Esophagus squamous epithelium (tissue), 5 donors: ENCODE measurements around the gene RBM25. TPM values are rescaled to one million over a fixed set of nuclear protein-coding genes. Genes with fewer than 3 reads are reported as not detected.

Experiments used
- DNase-seq: peaks from one replicate; lab custom pipeline; 2025; lab: John Stamatoyannopoulos, UW
- H3K27ac ChIP-seq, 4 donors: fragments of 200-600 bp; sonication (generic); one replicate each; pipeline ENCODE4 v1.5.1; 2016 to 2019; ENCODE audit warnings: mild to moderate bottlenecking in 1 of 4
- H3K27me3 ChIP-seq, 4 donors: fragments of 200-600 bp; sonication (generic); 1 replicate in 3 of 4; 2 replicates in 1 of 4; pipeline versions ENCODE4 v1.5.1 to v1.6.0; 2017 to 2021; ENCODE audit warnings: antibody characterized with exemption in 1 of 4
- H3K36me3 ChIP-seq, 3 donors: fragments of 200-600 bp; sonication (generic); one replicate each; pipeline ENCODE4 v1.5.1; 2016 to 2019
- H3K4me1 ChIP-seq, 3 donors: fragments of 200-600 bp; sonication (generic); one replicate each; pipeline ENCODE4 v1.5.1; 2017 to 2019
- H3K4me3 ChIP-seq, 4 donors: fragments of 200-600 bp; sonication (generic); 1 replicate in 3 of 4; 2 replicates in 1 of 4; pipeline ENCODE4 v1.5.1; 2016 to 2019; ENCODE audit warnings: mild to moderate bottlenecking in 2 of 4, moderate library complexity in 1 of 4
- H3K9me3 ChIP-seq, 3 donors: fragments of 200-600 bp; sonication (generic); one replicate each; pipeline ENCODE4 v1.5.1; 2016 to 2019
- CTCF ChIP-seq, 6 experiments: fragments of 450-650 bp in 4 of 6; fragments of 200-600 bp in 2 of 6; sonication (generic) in 2 of 6; IDR thresholded peaks; one replicate each; pipeline ENCODE4 v1.5.1; 2016 to 2019; ENCODE audit warnings: antibody characterized with exemption in 6 of 6, mild to moderate bottlenecking in 4 of 6, moderate library complexity in 4 of 6
- POLR2A ChIP-seq, 4 donors: fragments of 450-650 bp; IDR thresholded peaks; one replicate each; pipeline ENCODE4 v1.6.1; 2017; ENCODE audit warnings: antibody characterized with exemption in 4 of 4, mild to moderate bottlenecking in 4 of 4, moderate library complexity in 3 of 4
- WGBS, 2 donors: methylation state at CpG; one replicate each; pipeline ENCODE4 v1.1.5; 2018; 5-methylcytosine and 5-hydroxymethylcytosine counted together
- intact Hi-C: fragments of 100-400 bp; cut with DNase I; formaldehyde crosslinking; loops from one replicate; pipeline ENCODE4 v1.15.0; 2022
- total RNA-seq, 4 donors: library from RNA; depleted of rRNA; stranded (reverse); fragments of >200 nt; gene quantifications; one replicate each; pipeline ENCODE4 v1.1.0, GENCODE V29; 2016
- donor health status: DM: yes; HTN: yes; CAD: no.

Gene RBM25
- total RNA-seq, 4 donors from 2014 or later: 22.3 to 58.2 (median 34.2) TPM

GRCh38 chr14:73102806-73103497, 44.6 kb downstream of the RBM25 start:
- Histone ChIP-seq H3K4me3 (no peak overlapping the region), H3K9me3 (no peaks in the 10 kb centered on the region), H3K4me1 (no peaks in the 10 kb centered on the region), H3K27ac (no peak overlapping the region), H3K36me3 (peaks cover 14 to 100% (median 16%) of the 10 kb centered on the region in 3 donors), H3K27me3 (no peaks in the 10 kb centered on the region)
- intact Hi-C loops: no loop called here
- 94 to 95% methylated on average over 27 of the region's 27 CpGs for WGBS, 2 donors
- TF ChIP-seq POLR2A (IDR thresholded peaks at IDR 0.05) (no peak), CTCF (IDR thresholded peaks at IDR 0.05) (no peak)
- no peak for DNase-seq

GRCh38 chr14:73105050-73105449, 46.7 kb downstream of the RBM25 start:
- Histone ChIP-seq H3K27me3 (no peaks in the 10 kb centered on the region), H3K36me3 (peaks cover 28 to 100% (median 32%) of the 10 kb centered on the region in 3 donors), H3K4me3 (no peak overlapping the region), H3K9me3 (no peaks in the 10 kb centered on the region), H3K4me1 (no peaks in the 10 kb centered on the region), H3K27ac (no peak overlapping the region)
- no peak for TF ChIP-seq POLR2A (IDR thresholded peaks at IDR 0.05)
- no peak for TF ChIP-seq CTCF (IDR thresholded peaks at IDR 0.05)
- intact Hi-C loops: no loop called here
- WGBS, 2 donors: 77 to 90% methylated on average over 3 of the region's 3 CpGs
- DNase-seq: no peak

- H3K27ac ChIP-seq: no peak overlapping the region
- TF ChIP-seq POLR2A (IDR thresholded peaks at IDR 0.05) (no peak), CTCF (IDR thresholded peaks at IDR 0.05) (no peak)
- no peaks in the 10 kb centered on the region for H3K4me1 ChIP-seq
- no peak overlapping the region for H3K4me3 ChIP-seq
- no peaks in the 10 kb centered on the region for H3K27me3 ChIP-seq
- 92 to 95% methylated on average over 16 of the region's 16 CpGs for WGBS, 2 donors
- intact Hi-C loops: no loop called here
- DNase-seq: no peak
- H3K9me3 ChIP-seq: no peaks in the 10 kb centered on the region
- H3K36me3 ChIP-seq: peaks cover 33 to 100% (median 38%) of the 10 kb centered on the region in 3 donors
These were observed 47.4 kb downstream of the RBM25 start for GRCh38 chr14:73105727-73106126.

GRCh38 chr14:73116079-73116665, 57.8 kb downstream of the RBM25 start:
- 92 to 93% methylated on average over 6 of the region's 6 CpGs for WGBS, 2 donors
- no peak for DNase-seq
- TF ChIP-seq POLR2A (IDR thresholded peaks at IDR 0.05): no peak
- TF ChIP-seq CTCF (IDR thresholded peaks at IDR 0.05): no peak
- intact Hi-C loops: no loop called here
- Histone ChIP-seq H3K36me3 (peaks cover 0 to 100% (median 36%) of the 10 kb centered on the region in 3 donors), H3K4me3 (no peak overlapping the region), H3K27me3 (no peaks in the 10 kb centered on the region), H3K4me1 (no peaks in the 10 kb centered on the region), H3K27ac (no peak overlapping the region), H3K9me3 (no peaks in the 10 kb centered on the region)

- Histone ChIP-seq H3K9me3 (no peaks in the 10 kb centered on the region), H3K27me3 (no peaks in the 10 kb centered on the region), H3K4me3 (no peak overlapping the region), H3K27ac (no peak overlapping the region), H3K4me1 (no peaks in the 10 kb centered on the region), H3K36me3 (peaks cover 7 to 76% (median 10%) of the 10 kb centered on the region in 3 donors)
- DNase-seq: no peak
- intact Hi-C loops: no loop called here
- WGBS, 2 donors: 68% methylated on average over 6 of the region's 6 CpGs
- TF ChIP-seq CTCF (IDR thresholded peaks at IDR 0.05) (no peak), POLR2A (IDR thresholded peaks at IDR 0.05) (no peak)
These were observed 66.0 kb downstream of the RBM25 start for GRCh38 chr14:73124180-73124894.
